Peyer's patch (tissue), 4 donors: Measurements from ENCODE around the gene SLC29A1. TPM values are rescaled to one million over a fixed set of nuclear protein-coding genes. Genes with fewer than 3 reads are reported as not detected.
"Not testable (repeated sequence)": the region's sequence is repeated elsewhere in the genome, so short reads cannot be mapped to it uniquely, and the experiment has no call there.

Source experiments
- DNase-seq, 3 donors: peaks; one replicate each; pipeline ENCODE4 v3.0.0-alpha.2; 2017 to 2019
- H3K27ac ChIP-seq, 4 donors: fragments of 200-600 bp; sonication (generic); one replicate each; pipeline ENCODE4 v1.5.1; 2016 to 2019
- H3K27me3 ChIP-seq, 2 donors: fragments of 200-600 bp; sonication (generic); one replicate each; pipeline ENCODE4 v1.5.1; 2019
- H3K36me3 ChIP-seq, 3 donors: fragments of 200-600 bp; sonication (generic); one replicate each; pipeline ENCODE4 v1.5.1; 2016 to 2019
- H3K4me1 ChIP-seq, 4 donors: fragments of 200-600 bp; sonication (generic); one replicate each; pipeline ENCODE4 v1.5.1; 2016 to 2019
- H3K4me3 ChIP-seq, 4 donors: fragments of 200-600 bp; sonication (generic); 1 replicate in 3 of 4; 2 replicates in 1 of 4; pipeline ENCODE4 v1.5.1; 2016 to 2019; ENCODE audit warnings: mild to moderate bottlenecking in 1 of 4
- H3K9me3 ChIP-seq, 4 donors: fragments of 200-600 bp; sonication (generic); one replicate each; pipeline ENCODE4 v1.5.1; 2016 to 2019; ENCODE audit warnings: mild to moderate bottlenecking in 1 of 4
- CTCF ChIP-seq, 6 experiments: fragments of 450-650 bp in 4 of 6; fragments of 200-600 bp in 2 of 6; sonication (generic) in 1 of 6; IDR thresholded peaks; one replicate each; pipeline ENCODE4 v1.5.1; 2017 to 2019; ENCODE audit warnings: antibody characterized with exemption in 6 of 6, mild to moderate bottlenecking in 3 of 6, moderate library complexity in 1 of 6
- POLR2A ChIP-seq, 2 donors: fragments of 450-650 bp; IDR thresholded peaks; one replicate each; pipeline ENCODE4 v1.5.1; 2017; ENCODE audit warnings: antibody characterized with exemption in 2 of 2, mild to moderate bottlenecking in 2 of 2, moderate library complexity in 2 of 2
- total RNA-seq, 4 donors: library from RNA; depleted of rRNA; stranded (reverse); fragments of >200 nt; gene quantifications; one replicate each; pipeline ENCODE4 v1.1.0, GENCODE V29; 2016

The SLC29A1 gene
- total RNA-seq, 4 donors from 2014 or later, result 4.4 to 25.6 (median 19.5) TPM

GRCh38 chr6:44182911-44183390 is 40.4 kb upstream of the SLC29A1 start:
- TF ChIP-seq POLR2A (IDR thresholded peaks at IDR 0.05) (no peak), CTCF (IDR thresholded peaks at IDR 0.05) (no peak)
- Histone ChIP-seq H3K4me1 (peaks cover 0 to 5% (median 0%) of the 10 kb centered on the region in 4 donors), H3K27me3 (no peaks in the 10 kb centered on the region)

GRCh38 chr6:44183783-44184182 is 39.6 kb upstream of the SLC29A1 start:
- no peak for DNase-seq
- Histone ChIP-seq H3K4me1 (no peaks in the 10 kb centered on the region), H3K4me3 (no peak overlapping the region), H3K27ac (no peak overlapping the region), H3K27me3 (no peaks in the 10 kb centered on the region), H3K36me3 (no peaks in the 10 kb centered on the region), H3K9me3 (no peaks in the 10 kb centered on the region)
- TF ChIP-seq POLR2A (IDR thresholded peaks at IDR 0.05) (no peak), CTCF (IDR thresholded peaks at IDR 0.05) (no peak)

More at GRCh38 chr6:44182911-44183390, 40.4 kb upstream of the SLC29A1 start:
- Histone ChIP-seq H3K9me3 (no peaks in the 10 kb centered on the region), H3K36me3 (no peaks in the 10 kb centered on the region), H3K27ac (no peak overlapping the region), H3K4me3 (no peak overlapping the region)
- no peak for DNase-seq

GRCh38 chr6:44185356-44185755 is 38.0 kb upstream of the SLC29A1 start:
- H3K27ac ChIP-seq, H3K9me3 ChIP-seq, H3K36me3 ChIP-seq, H3K4me3 ChIP-seq, H3K4me1 ChIP-seq, DNase-seq, H3K27me3 ChIP-seq: not testable (repeated sequence)

GRCh38 chr6:44185953-44186634 is 37.3 kb upstream of the SLC29A1 start:
- no peak overlapping the region for H3K27ac ChIP-seq
- no peaks in the 10 kb centered on the region for H3K9me3 ChIP-seq
- no peaks in the 10 kb centered on the region for H3K4me1 ChIP-seq
- H3K4me3 ChIP-seq, result no peak overlapping the region
- no peaks in the 10 kb centered on the region for H3K27me3 ChIP-seq
- TF ChIP-seq POLR2A (IDR thresholded peaks at IDR 0.05) (no peak), CTCF (IDR thresholded peaks at IDR 0.05) (no peak)
- H3K36me3 ChIP-seq, result no peaks in the 10 kb centered on the region
- DNase-seq, result no peak

- H3K27ac ChIP-seq, result no peak overlapping the region
- no peak for DNase-seq
These were observed 36.8 kb upstream of the SLC29A1 start for GRCh38 chr6:44186635-44187025.

More at GRCh38 chr6:44186635-44187025, 36.8 kb upstream of the SLC29A1 start:
- Histone ChIP-seq H3K9me3 (no peaks in the 10 kb centered on the region), H3K36me3 (no peaks in the 10 kb centered on the region), H3K4me3 (no peak overlapping the region), H3K4me1 (no peaks in the 10 kb centered on the region), H3K27me3 (no peaks in the 10 kb centered on the region)
- no peak for TF ChIP-seq CTCF (IDR thresholded peaks at IDR 0.05)
- TF ChIP-seq POLR2A (IDR thresholded peaks at IDR 0.05), result no peak
